HG02870 (cell line): ENCODE results near the gene ARL3.
A peak's percentile ranks its signal among the peaks of the same experiment; 100 is the strongest.

Source experiments
- ATAC-seq: cut with Tn5 transposase; IDR thresholded peaks from one replicate; pipeline ENCODE4 v1.9.1; 2021; ENCODE audit warnings: mild to moderate bottlenecking, moderate library complexity; ENCODE audit not compliant: unreplicated experiment

Gene ARL3

DNA sequence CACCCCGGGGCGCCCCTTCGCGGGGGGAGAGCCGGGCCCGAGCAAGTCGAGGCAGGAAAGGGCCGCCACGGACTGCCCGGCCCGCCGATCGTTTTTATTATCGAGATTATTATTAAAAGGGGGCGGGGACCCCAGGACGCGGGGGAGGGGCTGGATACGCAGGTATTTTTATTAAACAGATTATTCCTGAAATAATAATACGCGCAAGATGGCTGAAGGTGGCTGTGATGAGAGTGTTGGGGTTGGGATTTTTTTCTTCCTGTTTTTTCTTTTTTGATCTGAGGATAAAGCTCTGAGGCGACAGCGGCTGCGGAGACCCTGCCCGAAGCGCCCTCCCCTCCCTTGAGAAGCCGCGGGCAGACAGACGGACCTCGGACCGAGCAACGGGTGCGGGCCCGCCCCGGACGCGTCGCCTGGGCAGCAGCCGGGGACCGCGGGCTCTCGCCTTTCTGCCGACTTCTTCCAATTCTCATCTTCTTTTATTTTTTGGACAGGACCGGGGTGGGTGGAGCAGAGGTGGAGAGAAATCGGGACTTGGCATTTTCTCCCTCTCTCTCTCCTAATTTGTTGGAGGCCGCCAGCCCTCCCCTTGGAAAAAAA lies 71.4 kb downstream of the ARL3 start:
- no peak for ATAC-seq

DNA sequence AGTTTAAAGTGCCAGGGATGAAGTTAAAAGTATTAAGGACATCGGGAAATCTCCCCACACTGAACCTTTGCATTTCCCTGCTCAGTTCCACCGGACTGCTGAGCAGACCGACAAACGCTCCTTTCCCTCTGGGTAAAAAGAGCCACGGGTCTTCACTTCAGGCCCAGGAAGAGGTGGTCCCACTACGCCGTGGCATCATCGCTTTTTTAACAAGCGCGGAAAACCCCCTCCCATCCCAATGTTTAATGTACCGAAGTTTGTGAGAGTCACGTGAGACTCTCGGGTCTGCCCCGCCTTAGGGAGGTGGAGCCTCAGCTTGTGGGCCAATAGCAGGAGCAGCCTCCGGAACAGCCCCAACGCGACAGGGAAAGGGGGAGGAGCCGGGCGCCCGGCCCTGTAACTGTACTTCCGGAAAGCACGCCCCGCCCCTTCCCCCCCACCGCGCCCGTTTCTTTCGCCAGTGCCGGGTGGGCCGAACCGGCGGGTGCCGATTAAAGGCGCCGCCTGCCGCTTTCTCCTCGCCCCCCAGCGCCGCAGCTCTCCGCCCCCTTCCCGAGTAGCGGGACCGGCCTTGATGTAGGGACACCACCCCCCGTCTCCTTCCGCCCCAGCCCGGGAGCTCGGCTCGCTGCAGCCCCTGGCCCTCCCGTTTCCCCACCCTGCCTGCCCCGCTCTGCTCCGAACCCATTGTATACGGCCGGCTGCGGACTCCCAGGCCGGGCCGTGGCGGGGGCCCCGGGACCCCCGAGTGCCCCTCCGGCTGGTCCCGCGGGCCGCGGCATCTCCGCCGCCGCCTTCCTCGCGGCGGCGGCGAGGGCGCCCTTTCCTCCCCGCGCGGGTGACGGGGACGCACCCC lies 72.1 kb downstream of the ARL3 start:
- ATAC-seq = peak; percentile 50

- ATAC-seq = no peak
Measured at GRCh38 chr10:102641402-102641801, 72.8 kb downstream of the ARL3 start.

DNA sequence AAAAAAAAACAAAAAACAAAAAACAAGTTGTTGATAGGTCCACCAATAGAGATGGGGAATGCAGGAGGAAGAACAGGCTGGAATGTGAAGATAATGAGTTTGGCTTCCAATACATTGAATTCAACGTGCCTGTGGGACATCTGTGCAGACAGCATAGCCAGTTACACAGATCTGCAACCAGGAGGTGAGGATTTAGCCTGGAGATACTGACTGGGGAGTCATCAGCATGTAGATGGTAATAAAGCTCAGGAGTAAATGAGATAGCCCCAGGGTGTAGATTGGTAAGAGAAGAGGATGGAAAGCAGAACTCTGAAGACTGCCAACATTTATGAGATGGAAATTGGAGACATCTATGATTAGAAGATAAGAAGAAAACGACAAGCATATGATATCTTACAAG lies 74.7 kb downstream of the ARL3 start:
- ATAC-seq = no peak

GRCh38 chr10:102635377-102635776 lies 78.8 kb downstream of the ARL3 start:
- no peak for ATAC-seq

GRCh38 chr10:102634686-102635085 lies 79.5 kb downstream of the ARL3 start:
- no peak for ATAC-seq

DNA sequence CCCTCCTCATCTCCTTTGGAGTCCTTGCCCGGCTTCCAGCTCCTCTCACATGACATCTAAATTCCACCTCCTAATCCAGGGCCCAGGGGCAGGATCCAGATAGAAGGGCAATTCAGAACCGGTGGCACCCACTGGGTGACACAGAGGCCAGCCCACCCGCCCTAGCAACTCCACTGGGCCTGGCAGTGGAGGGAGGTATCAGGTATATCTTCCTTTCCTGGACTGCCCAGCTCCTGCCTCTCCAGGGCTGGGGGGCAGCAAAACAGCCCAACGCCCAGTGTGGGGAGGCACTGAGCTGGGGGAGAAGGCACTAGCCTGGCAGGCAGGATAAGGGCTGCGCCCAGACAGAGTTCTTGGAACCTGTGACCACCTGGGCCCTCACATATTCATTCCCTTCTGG lies 80.3 kb downstream of the ARL3 start:
- no peak for ATAC-seq

- ATAC-seq = no peak
Measured at GRCh38 chr10:102633287-102633686, 80.9 kb downstream of the ARL3 start.

GRCh38 chr10:102632394-102633111 lies 81.6 kb downstream of the ARL3 start:
- ATAC-seq = no peak

- ATAC-seq = no peak
Measured at GRCh38 chr10:102631525-102632393, 82.4 kb downstream of the ARL3 start.

- ATAC-seq = no peak
Measured at GRCh38 chr10:102630663-102631062, 83.5 kb downstream of the ARL3 start.

- no peak for ATAC-seq
Measured at GRCh38 chr10:102629661-102630614, 84.3 kb downstream of the ARL3 start.

DNA sequence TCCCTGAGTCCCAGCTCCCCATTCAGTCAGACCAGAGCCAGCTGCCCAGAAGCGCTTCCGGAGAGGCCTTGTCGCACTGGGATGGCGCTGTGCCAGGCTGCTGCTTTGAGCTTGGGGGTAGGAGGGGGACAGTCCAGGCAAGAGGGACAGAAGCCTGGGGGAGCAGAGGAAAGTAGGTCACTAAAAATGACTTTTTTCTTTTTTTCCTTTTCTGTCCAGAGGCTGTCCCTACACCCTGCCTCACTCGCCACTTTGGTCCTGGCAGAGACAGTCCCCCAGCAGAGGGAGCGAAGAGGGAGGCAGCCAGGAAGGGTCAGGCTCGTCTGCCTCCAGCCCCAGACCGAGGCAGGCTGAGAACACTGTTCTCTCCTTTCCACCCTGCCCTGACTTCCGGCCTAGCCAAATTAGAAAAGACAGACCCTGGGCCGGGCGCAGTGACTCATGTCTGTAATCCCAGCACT lies 85.7 kb downstream of the ARL3 start:
- no peak for ATAC-seq

DNA sequence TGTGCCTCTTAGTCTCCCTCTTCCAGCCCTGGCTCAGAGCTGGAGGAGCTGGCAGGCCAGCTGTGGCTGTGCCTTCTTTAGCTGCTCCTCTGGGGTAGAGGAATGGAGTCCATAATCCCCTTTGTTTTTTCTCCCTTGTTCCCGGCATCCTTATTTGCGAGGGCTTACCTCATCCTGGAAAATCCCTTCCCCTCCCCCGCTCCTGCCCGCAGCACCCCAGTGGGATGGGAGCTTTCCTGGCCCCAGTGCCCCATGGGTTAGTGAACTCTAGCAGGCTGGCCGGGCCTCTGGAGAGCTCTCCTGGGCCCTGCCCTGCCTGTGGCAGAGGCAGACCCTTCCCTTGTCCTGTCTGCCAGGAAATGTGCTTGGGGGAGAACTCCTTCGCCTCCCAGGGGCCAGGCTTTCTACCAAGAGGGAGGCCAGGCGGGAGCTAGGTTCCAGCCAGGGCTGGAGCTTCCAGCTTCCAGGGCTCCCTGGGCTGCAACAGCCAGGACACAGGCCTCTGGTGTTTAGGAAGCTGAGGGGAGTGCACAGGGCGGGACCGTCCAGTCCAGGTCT lies 86.4 kb downstream of the ARL3 start:
- no peak for ATAC-seq

DNA sequence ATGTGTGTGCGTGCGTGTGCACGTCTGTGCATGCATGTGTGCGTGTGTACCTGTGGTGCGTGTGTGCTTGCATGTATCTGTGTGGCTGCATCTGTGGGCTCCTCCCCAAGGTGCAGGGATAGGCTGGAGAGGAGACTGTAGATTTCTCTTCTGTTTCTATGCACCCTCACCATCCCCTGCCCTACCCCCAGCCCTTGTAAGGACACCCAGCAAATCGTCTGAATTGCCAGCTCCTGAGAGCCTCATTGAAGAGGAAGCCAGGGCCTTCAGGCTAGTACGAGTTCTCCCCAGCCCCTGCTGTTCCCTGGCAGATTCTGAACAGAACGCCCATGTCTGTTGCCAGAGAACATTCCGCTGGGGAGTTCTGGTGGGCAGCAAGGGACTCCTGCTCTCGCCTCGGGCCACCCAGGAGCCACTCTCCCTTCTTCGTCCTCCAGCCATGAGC lies 86.9 kb downstream of the ARL3 start:
- no peak for ATAC-seq

DNA sequence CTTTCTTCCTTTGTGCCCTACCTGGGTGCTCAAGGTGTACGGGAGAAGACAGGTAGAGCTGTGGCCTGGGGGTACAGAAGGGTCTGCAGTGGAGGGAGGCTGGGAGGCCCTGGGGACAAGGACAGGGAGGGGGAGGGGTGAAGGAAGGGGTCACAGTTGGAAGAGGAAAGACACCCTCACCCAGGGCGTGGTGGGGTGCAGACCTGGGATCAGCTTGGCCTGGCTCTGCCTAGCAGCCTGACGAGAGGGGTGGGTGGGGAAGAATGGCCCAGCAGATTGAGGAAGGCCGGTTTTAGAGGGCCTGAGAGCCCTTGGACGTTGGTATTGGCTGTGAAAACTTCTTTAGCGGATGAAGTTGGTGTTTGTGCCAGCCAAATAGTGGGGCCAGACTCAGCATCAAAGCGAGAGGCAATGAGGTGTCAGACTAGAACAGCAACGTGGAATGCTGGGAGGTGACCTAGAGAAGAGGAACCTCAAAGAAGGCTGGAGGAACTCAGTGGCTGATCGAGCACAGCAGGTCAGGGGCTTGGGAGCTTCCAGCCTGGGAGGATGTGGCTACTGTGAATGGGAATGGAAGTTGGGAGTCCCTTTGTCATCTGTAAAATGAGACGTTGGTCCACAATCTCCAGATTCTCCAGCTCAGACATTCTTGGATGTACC lies 88.0 kb downstream of the ARL3 start:
- ATAC-seq = no peak

GRCh38 chr10:102624751-102625645 lies 89.2 kb downstream of the ARL3 start:
- no peak for ATAC-seq

GRCh38 chr10:102624094-102624493 lies 90.1 kb downstream of the ARL3 start:
- ATAC-seq = no peak
